ENCODE measurements around the gene THOC2.
"Not testable (repeated sequence)": the region's sequence is repeated elsewhere in the genome, so short reads cannot be mapped to it uniquely, and the experiment has no call there.

Gene THOC2

DNA sequence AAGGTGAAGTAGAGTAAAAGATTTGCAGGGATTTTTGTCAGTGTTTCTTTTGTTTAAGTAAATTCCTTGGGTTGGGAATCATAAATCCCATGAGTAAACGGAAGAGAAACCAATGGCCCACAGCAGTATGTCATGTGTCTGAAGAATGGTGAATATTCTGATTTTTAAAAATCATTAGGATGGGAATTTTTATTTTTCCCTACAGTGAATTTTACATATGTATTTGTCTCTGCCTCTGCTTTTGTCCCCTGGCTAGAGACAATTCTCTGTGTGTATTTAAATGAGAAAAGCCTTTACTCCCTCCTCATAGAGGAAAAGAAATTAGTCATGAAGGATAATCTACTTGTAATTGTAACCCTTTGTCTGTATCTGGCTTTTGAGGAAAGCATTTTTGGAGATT, 152.1 kb downstream of the THOC2 start:
- TF ChIP-seq CTCF (conservative IDR thresholded peaks at IDR 0.05) (no peak), ZFX (IDR thresholded peaks at IDR 0.05) (no peak)

GRCh38 chrX:123574027-123574426, 158.8 kb downstream of the THOC2 start:
- H3K27ac ChIP-seq, result not testable (repeated sequence)

More for the DNA sequence above, 152.1 kb downstream of the THOC2 start:
- no peak overlapping the region for H3K27ac ChIP-seq

DNA sequence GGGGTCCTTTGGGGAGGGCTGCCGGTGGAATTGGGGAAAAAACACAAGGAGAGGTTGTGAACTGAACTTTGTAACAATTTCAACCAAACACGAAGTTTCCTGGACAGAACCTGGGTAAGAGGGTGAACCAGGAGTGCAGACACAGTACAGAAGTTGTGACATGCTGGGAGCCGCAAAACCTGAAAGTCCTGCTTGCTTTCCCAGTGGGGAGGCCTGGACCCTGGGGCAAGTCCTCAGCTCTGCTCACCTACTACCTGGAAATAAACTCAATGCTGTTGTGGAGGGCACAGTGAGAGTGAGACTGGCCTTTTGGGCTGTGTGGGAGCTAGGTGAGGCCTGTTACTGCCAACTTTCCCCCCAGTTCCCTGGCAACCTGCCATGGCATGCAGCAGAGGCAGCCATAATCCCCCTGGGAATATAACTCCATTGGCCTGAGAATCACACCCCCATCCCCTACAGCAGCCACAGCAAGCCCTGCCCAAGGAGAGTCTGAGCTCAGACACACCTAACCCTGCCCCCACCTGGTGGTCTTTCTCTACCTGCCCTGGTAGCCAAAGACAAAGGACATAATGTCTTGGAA, 162.8 kb downstream of the THOC2 start:
- H3K27ac ChIP-seq, result peak overlapping the region; percentile 37
- TF ChIP-seq CTCF (conservative IDR thresholded peaks at IDR 0.05) (no peak), ZFX (IDR thresholded peaks at IDR 0.05) (no peak)

- no peak overlapping the region for H3K27ac ChIP-seq
- TF ChIP-seq CTCF (conservative IDR thresholded peaks at IDR 0.05) (no peak), ZFX (IDR thresholded peaks at IDR 0.05) (no peak)
Observed at GRCh38 chrX:123563167-123563566, 169.7 kb downstream of the THOC2 start.

DNA sequence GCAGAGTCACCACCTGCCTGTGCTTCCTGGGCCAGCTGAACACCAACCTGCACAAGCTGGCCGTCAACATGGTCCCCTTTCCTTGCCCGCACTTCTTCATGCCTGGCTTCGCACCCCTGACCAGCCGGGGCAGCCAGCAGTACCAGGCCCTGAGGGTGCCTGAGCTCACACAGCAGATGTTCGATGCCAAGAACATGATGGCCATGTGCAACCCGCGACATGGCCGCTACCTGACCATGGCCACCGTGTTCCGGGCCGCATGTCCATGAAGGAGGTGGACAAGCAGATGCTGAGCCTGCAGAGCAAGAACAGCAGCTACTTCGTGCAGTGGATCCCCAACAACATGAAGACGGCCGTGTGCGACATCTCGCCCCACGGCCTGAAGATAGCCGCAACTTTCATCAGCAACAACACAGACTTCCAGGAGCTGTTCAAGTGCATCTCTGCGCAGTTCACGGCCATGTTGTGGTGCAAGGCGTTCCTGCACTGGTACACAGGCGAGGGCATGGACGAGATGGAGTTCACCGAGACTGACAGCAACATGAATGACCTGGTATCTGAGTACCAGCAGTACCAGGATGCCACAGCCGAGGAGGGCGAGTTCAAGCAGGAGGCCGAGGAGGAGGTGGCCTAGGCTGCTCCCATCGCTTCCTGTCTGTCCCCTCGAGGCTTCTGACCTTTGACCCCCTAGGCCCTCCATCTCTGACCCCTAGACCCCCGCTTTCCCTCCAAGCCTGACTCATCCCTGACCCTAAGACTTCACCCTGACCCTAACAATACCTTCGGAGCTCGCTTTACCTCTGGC, 170.3 kb downstream of the THOC2 start:
- no peak overlapping the region for H3K27ac ChIP-seq
- TF ChIP-seq ZFX (IDR thresholded peaks at IDR 0.05) (no peak), CTCF (conservative IDR thresholded peaks at IDR 0.05) (no peak)

DNA sequence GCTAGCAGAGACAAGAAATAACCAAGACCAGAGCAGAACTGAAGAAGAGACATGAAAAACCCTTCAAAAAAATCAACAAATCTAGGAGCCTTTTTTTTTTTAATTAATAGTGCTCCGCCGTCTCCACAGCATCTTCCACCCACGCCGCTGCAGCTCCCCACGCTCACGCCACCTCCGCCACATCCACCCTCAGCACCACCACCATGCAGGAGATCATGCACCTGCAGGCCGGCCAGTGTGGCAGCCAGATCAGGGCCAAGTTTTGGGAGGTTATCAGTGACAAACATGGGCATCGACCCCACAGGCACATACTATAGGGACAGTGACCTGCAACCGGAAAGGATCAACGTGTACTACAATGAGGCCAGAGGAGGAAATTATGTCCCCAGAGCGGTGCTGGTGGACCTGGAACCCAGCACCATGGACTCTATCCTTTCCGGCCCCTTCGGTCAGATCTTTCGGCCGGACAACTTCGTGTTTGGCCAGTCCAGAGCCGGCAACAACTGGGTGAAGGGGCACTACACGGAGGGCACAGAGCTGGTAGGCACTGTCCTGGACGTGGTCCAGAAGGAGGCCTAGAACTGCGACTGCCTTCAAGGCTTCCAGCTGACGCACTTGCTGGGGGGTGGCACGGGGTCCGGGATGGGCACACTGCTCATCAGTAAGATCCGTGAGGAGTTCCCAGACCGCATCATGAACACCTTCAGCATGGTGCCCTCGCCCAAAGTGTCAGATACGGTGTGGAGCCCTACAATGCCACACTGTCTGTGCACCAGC, 171.2 kb downstream of the THOC2 start:
- H3K27ac ChIP-seq, result no peak overlapping the region
- no peak for TF ChIP-seq ZFX (IDR thresholded peaks at IDR 0.05)

- H3K27ac ChIP-seq, result no peak overlapping the region
- TF ChIP-seq CTCF (conservative IDR thresholded peaks at IDR 0.05) (no peak), ZFX (IDR thresholded peaks at IDR 0.05) (no peak)
Observed at GRCh38 chrX:123550829-123551228, 182.0 kb downstream of the THOC2 start.
